Measurements from ENCODE around the gene NAXE.
"Not testable (repeated sequence)": the region's sequence is repeated elsewhere in the genome, so short reads cannot be mapped to it uniquely, and the experiment has no call there.

Gene NAXE

GRCh38 chr1:156581661-156582387 lies 9.8 kb upstream of the NAXE start:
- Histone ChIP-seq H3K9me3 (ENCODE audit: control insufficient read depth in 2 of 2, low read length in 2 of 2) (no peaks in the 10 kb centered on the region), H3K4me1 (ENCODE audit: control insufficient read depth in 2 of 2, insufficient read depth in 2 of 2, low read length in 2 of 2) (peaks cover 0 to 6% of the 10 kb centered on the region in 2 donors), H3K9ac (ENCODE audit: low read depth in 1 of 2, low read length in 2 of 2) (no peak overlapping the region), H3K27me3 (ENCODE audit: control insufficient read depth in 2 of 2, insufficient read depth in 2 of 2, low read length in 2 of 2) (no peaks in the 10 kb centered on the region), H3K4me3 (ENCODE audit: low read length in 2 of 2) (peak overlapping the region in 1 of 2 donors; percentile 26), H3K36me3 (ENCODE audit: control insufficient read depth in 2 of 2, insufficient read depth in 2 of 2, low read length in 2 of 2) (no peaks in the 10 kb centered on the region), H3K27ac (ENCODE audit: low read depth in 2 of 2, low read length in 2 of 2) (no peak overlapping the region)

GRCh38 chr1:156582388-156583017 lies 9.1 kb upstream of the NAXE start:
- no peak overlapping the region for H3K9ac ChIP-seq (ENCODE audit: low read depth in 1 of 2, low read length in 2 of 2)
- H3K4me1 ChIP-seq (ENCODE audit: control insufficient read depth in 2 of 2, insufficient read depth in 2 of 2, low read length in 2 of 2) = peaks cover 0 to 6% of the 10 kb centered on the region in 2 donors
- no peaks in the 10 kb centered on the region for H3K27me3 ChIP-seq (ENCODE audit: control insufficient read depth in 2 of 2, insufficient read depth in 2 of 2, low read length in 2 of 2)
- H3K4me3 ChIP-seq (ENCODE audit: low read length in 2 of 2) = peak overlapping the region in 1 of 2 donors; percentile 26
- H3K9me3 ChIP-seq (ENCODE audit: control insufficient read depth in 2 of 2, low read length in 2 of 2) = no peaks in the 10 kb centered on the region
- H3K27ac ChIP-seq (ENCODE audit: low read depth in 2 of 2, low read length in 2 of 2) = no peak overlapping the region
- H3K36me3 ChIP-seq (ENCODE audit: control insufficient read depth in 2 of 2, insufficient read depth in 2 of 2, low read length in 2 of 2) = no peaks in the 10 kb centered on the region

GRCh38 chr1:156583821-156584622 lies 7.6 kb upstream of the NAXE start:
- H3K27me3 ChIP-seq (ENCODE audit: control insufficient read depth in 2 of 2, insufficient read depth in 2 of 2, low read length in 2 of 2) = no peaks in the 10 kb centered on the region
- no peaks in the 10 kb centered on the region for H3K36me3 ChIP-seq (ENCODE audit: control insufficient read depth in 2 of 2, insufficient read depth in 2 of 2, low read length in 2 of 2)
- H3K9me3 ChIP-seq (ENCODE audit: control insufficient read depth in 2 of 2, low read length in 2 of 2) = no peaks in the 10 kb centered on the region
- no peak overlapping the region for H3K4me3 ChIP-seq (ENCODE audit: low read length in 2 of 2)
- no peak overlapping the region for H3K9ac ChIP-seq (ENCODE audit: low read depth in 1 of 2, low read length in 2 of 2)
- no peak overlapping the region for H3K27ac ChIP-seq (ENCODE audit: low read depth in 2 of 2, low read length in 2 of 2)
- peaks cover 0 to 3% of the 10 kb centered on the region in 2 donors for H3K4me1 ChIP-seq (ENCODE audit: control insufficient read depth in 2 of 2, insufficient read depth in 2 of 2, low read length in 2 of 2)

GRCh38 chr1:156584813-156585212 lies 6.8 kb upstream of the NAXE start:
- Histone ChIP-seq H3K27me3 (ENCODE audit: control insufficient read depth in 2 of 2, insufficient read depth in 2 of 2, low read length in 2 of 2) (no peaks in the 10 kb centered on the region), H3K9ac (ENCODE audit: low read depth in 1 of 2, low read length in 2 of 2) (no peak overlapping the region), H3K4me1 (ENCODE audit: control insufficient read depth in 2 of 2, insufficient read depth in 2 of 2, low read length in 2 of 2) (peaks cover 0 to 3% of the 10 kb centered on the region in 2 donors), H3K9me3 (ENCODE audit: control insufficient read depth in 2 of 2, low read length in 2 of 2) (no peaks in the 10 kb centered on the region), H3K4me3 (ENCODE audit: low read length in 2 of 2) (no peak overlapping the region), H3K27ac (ENCODE audit: low read depth in 2 of 2, low read length in 2 of 2) (no peak overlapping the region), H3K36me3 (ENCODE audit: control insufficient read depth in 2 of 2, insufficient read depth in 2 of 2, low read length in 2 of 2) (no peaks in the 10 kb centered on the region)

- H3K27me3 ChIP-seq (ENCODE audit: control insufficient read depth in 2 of 2, insufficient read depth in 2 of 2, low read length in 2 of 2) = no peaks in the 10 kb centered on the region
- no peak overlapping the region for H3K9ac ChIP-seq (ENCODE audit: low read depth in 1 of 2, low read length in 2 of 2)
- H3K4me3 ChIP-seq (ENCODE audit: low read length in 2 of 2) = no peak overlapping the region
- no peaks in the 10 kb centered on the region for H3K9me3 ChIP-seq (ENCODE audit: control insufficient read depth in 2 of 2, low read length in 2 of 2)
- H3K36me3 ChIP-seq (ENCODE audit: control insufficient read depth in 2 of 2, insufficient read depth in 2 of 2, low read length in 2 of 2) = no peaks in the 10 kb centered on the region
- no peak overlapping the region for H3K27ac ChIP-seq (ENCODE audit: low read depth in 2 of 2, low read length in 2 of 2)
- peaks cover 6 to 9% of the 10 kb centered on the region in 2 donors for H3K4me1 ChIP-seq (ENCODE audit: control insufficient read depth in 2 of 2, insufficient read depth in 2 of 2, low read length in 2 of 2)
Measured at GRCh38 chr1:156586323-156586722, 5.3 kb upstream of the NAXE start.

- H3K4me1 ChIP-seq (ENCODE audit: control insufficient read depth in 2 of 2, insufficient read depth in 2 of 2, low read length in 2 of 2) = peaks cover 7 to 10% of the 10 kb centered on the region in 2 donors
- H3K36me3 ChIP-seq (ENCODE audit: control insufficient read depth in 2 of 2, insufficient read depth in 2 of 2, low read length in 2 of 2) = no peaks in the 10 kb centered on the region
- no peaks in the 10 kb centered on the region for H3K9me3 ChIP-seq (ENCODE audit: control insufficient read depth in 2 of 2, low read length in 2 of 2)
- no peaks in the 10 kb centered on the region for H3K27me3 ChIP-seq (ENCODE audit: control insufficient read depth in 2 of 2, insufficient read depth in 2 of 2, low read length in 2 of 2)
- H3K9ac ChIP-seq (ENCODE audit: low read depth in 1 of 2, low read length in 2 of 2) = no peak overlapping the region
- H3K4me3 ChIP-seq (ENCODE audit: low read length in 2 of 2) = no peak overlapping the region
- H3K27ac ChIP-seq (ENCODE audit: low read depth in 2 of 2, low read length in 2 of 2) = peak overlapping the region in 1 of 2 donors; percentile 20
Measured at GRCh38 chr1:156586892-156587477, 4.6 kb upstream of the NAXE start.

GRCh38 chr1:156587927-156588326 lies 3.6 kb upstream of the NAXE start:
- H3K4me3 ChIP-seq (ENCODE audit: low read length in 2 of 2); H3K36me3 ChIP-seq (ENCODE audit: control insufficient read depth in 2 of 2, insufficient read depth in 2 of 2, low read length in 2 of 2): not testable (repeated sequence)

GRCh38 chr1:156589546-156589945 lies 2.0 kb upstream of the NAXE start:
- Histone ChIP-seq H3K27me3 (ENCODE audit: control insufficient read depth in 2 of 2, insufficient read depth in 2 of 2, low read length in 2 of 2) (no peaks in the 10 kb centered on the region), H3K27ac (ENCODE audit: low read depth in 2 of 2, low read length in 2 of 2) (no peak overlapping the region), H3K36me3 (ENCODE audit: control insufficient read depth in 2 of 2, insufficient read depth in 2 of 2, low read length in 2 of 2) (peaks cover 6 to 10% of the 10 kb centered on the region in 2 donors), H3K4me1 (ENCODE audit: control insufficient read depth in 2 of 2, insufficient read depth in 2 of 2, low read length in 2 of 2) (peaks cover 11 to 12% of the 10 kb centered on the region in 2 donors), H3K9me3 (ENCODE audit: control insufficient read depth in 2 of 2, low read length in 2 of 2) (no peaks in the 10 kb centered on the region), H3K9ac (ENCODE audit: low read depth in 1 of 2, low read length in 2 of 2) (no peak overlapping the region), H3K4me3 (ENCODE audit: low read length in 2 of 2) (no peak overlapping the region)

More at GRCh38 chr1:156587927-156588326, 3.6 kb upstream of the NAXE start:
- H3K27me3 ChIP-seq (ENCODE audit: control insufficient read depth in 2 of 2, insufficient read depth in 2 of 2, low read length in 2 of 2); H3K9me3 ChIP-seq (ENCODE audit: control insufficient read depth in 2 of 2, low read length in 2 of 2); H3K9ac ChIP-seq (ENCODE audit: low read depth in 1 of 2, low read length in 2 of 2); H3K27ac ChIP-seq (ENCODE audit: low read depth in 2 of 2, low read length in 2 of 2): not testable (repeated sequence)
- peaks cover 12 to 14% of the 10 kb centered on the region in 2 donors for H3K4me1 ChIP-seq (ENCODE audit: control insufficient read depth in 2 of 2, insufficient read depth in 2 of 2, low read length in 2 of 2)

GRCh38 chr1:156590326-156591180 lies 1.0 kb upstream of the NAXE start:
- Histone ChIP-seq H3K27ac (ENCODE audit: low read depth in 2 of 2, low read length in 2 of 2) (peak overlapping the region; percentile 81 to 88), H3K4me1 (ENCODE audit: control insufficient read depth in 2 of 2, insufficient read depth in 2 of 2, low read length in 2 of 2) (peaks cover 11 to 12% of the 10 kb centered on the region in 2 donors), H3K4me3 (ENCODE audit: low read length in 2 of 2) (peak overlapping the region; percentile 66 to 96), H3K36me3 (ENCODE audit: control insufficient read depth in 2 of 2, insufficient read depth in 2 of 2, low read length in 2 of 2) (peaks cover 6 to 20% of the 10 kb centered on the region in 2 donors), H3K27me3 (ENCODE audit: control insufficient read depth in 2 of 2, insufficient read depth in 2 of 2, low read length in 2 of 2) (no peaks in the 10 kb centered on the region), H3K9me3 (ENCODE audit: control insufficient read depth in 2 of 2, low read length in 2 of 2) (no peaks in the 10 kb centered on the region), H3K9ac (ENCODE audit: low read depth in 1 of 2, low read length in 2 of 2) (peak overlapping the region; percentile 79 to 96)

All from mucosa of rectum (tissue), 2 donors.